DMS153 (cell line): ENCODE results near the gene ERBB3.
A peak's percentile ranks its signal among the peaks of the same experiment; 100 is the strongest.
"Not testable (repeated sequence)": the region's sequence is repeated elsewhere in the genome, so short reads cannot be mapped to it uniquely, and the experiment has no call there.

Experiments used
- DNase-seq: peaks from one replicate; lab custom pipeline; 2025; lab: John Stamatoyannopoulos, UW

ERBB3 gene

DNA sequence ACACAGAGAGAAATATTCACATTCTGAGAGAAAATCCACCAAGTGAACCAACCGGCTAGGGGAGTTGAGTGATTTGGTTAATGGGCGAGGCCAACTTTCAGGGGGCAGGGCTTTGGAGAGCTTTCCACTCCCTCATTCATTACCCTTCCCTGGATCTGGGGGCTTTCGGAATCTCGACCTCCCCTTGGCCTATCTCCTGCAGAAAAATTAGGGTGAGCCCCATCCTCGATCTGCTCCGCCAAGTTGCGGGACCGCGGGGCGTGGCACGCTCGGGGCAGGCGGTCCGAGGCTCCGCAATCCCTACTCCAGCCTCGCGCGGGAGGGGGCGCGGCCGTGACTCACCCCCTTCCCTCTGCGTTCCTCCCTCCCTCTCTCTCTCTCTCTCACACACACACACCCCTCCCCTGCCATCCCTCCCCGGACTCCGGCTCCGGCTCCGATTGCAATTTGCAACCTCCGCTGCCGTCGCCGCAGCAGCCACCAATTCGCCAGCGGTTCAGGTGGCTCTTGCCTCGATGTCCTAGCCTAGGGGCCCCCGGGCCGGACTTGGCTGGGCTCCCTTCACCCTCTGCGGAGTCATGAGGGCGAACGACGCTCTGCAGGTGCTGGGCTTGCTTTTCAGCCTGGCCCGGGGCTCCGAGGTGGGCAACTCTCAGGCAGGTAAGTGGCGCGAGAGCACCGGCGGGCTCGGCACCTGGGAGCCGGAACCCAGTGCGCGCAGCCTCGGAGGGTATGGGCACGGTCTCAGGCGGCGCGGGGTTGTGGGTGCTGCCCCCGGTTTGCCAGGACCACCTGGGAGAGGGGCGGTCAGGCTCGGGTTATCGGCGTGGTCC is at the start of gene ERBB3:
Gene ERBB3 (plus strand): TSS at position 443 of the 833 bp plus-strand sequence. CDS start 136 bp downstream, at position 579.
- DNase-seq, result peak; percentile 66

DNA sequence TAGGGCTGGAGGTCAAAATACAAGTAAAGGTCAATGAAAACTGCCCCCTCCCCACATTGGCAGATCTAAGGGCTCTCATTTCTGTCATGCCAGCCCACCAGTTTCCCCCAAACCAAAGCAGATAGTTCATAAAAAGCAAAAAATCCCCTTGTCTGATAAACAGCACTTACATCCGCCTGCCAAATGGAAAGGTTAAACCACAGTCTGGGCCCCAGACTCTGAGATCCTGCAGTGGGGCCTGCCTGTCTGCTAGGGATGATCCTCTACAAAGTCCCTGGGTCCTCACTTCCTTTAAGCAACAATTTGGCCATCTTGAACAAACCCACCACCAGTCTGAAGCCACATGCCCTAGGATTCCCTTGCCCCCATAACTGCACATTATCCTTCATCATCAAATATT is 48.0 kb upstream of the ERBB3 start:
- DNase-seq, result no peak

DNA sequence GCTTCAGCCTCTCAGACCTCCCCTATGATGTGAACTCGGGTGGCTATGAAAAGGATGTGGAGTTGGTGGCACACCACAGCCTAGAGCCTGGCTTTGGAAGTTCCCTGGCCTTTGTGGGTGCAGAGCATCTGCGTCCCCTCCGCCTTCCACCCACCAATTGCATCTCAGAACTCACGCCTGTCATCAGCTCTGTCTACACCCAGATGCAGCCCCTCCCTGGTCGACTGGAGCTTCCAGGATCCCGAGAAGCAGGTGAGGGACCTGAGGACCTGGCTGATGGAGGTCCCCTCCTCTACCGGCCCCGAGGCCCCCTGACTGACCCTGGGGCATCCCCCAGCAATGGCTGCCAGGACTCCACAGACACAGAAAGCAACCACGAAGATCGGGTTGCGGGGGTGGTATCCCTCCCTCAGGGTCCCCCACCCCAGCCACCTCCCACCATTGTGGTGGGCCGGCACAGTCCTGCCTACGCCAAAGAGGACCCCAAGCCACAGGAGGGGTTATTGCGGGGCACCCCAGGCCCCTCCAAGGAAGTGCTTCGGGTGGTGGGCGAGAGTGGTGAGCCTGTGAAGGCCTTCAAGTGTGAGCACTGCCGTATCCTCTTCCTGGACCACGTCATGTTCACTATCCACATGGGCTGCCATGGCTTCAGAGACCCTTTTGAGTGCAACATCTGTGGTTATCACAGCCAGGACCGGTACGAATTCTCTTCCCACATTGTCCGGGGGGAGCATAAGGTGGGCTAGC is 45.2 kb upstream of the ERBB3 start:
- DNase-seq, result no peak

DNA sequence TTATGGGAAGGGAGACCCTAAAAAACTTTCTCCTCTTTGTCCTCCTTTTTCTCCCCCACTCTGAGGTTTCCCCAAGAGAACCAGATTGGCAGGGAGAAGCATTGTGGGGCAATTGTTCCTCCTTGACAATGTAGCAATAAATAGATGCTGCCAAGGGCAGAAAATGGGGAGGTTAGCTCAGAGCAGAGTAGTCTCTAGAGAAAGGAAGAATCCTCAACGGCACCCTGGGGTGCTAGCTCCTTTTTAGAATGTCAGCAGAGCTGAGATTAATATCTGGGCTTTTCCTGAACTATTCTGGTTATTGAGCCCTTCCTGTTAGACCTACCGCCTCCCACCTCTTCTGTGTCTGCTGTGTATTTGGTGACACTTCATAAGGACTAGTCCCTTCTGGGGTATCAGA is 42.8 kb upstream of the ERBB3 start:
- no peak for DNase-seq

DNA sequence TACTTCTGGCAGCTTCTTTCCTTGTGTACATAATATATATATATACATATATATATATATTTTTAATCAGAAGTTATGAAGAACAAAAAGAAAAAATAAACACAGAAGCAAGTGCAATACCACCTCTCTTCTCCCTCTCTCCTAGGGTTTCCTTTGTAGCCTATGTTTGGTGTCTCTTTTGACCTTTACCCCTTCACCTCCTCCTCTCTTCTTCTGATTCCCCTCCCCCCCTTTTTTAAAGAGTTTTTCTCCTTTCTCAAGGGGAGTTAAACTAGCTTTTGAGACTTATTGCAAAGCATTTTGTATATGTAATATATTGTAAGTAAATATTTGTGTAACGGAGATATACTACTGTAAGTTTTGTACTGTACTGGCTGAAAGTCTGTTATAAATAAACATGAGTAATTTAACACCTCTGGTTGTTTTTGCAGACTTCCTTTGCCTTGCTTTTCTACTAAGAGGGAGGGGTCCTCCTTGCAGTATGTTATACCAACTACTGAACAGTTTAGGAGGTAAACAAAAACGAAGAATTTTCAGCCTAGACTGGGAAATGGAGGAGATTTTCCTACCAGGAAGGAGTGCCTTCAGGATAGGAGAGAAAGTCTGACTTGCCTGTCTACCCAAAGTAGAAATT is 41.8 kb upstream of the ERBB3 start:
- DNase-seq, result no peak

DNA sequence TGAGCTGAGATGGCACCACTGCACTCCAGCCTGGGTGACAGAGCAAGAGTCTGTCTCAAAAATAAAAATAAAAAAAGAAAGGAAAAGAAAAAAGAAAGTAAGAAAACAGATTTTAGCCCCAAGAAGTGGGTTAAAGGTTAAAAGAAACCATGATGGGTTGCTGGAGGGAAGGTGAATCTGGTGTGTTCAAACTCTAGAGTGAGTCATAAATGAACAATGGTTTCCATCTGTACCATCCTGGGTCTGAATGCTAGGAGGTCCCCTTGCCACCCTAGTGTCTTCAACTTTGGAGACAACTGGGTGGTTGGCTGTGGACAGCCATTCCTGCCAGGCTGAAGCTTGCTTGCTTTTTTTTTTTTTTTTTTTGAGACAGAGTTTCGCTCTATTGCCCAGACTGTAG is 39.8 kb upstream of the ERBB3 start:
- no peak for DNase-seq

DNA sequence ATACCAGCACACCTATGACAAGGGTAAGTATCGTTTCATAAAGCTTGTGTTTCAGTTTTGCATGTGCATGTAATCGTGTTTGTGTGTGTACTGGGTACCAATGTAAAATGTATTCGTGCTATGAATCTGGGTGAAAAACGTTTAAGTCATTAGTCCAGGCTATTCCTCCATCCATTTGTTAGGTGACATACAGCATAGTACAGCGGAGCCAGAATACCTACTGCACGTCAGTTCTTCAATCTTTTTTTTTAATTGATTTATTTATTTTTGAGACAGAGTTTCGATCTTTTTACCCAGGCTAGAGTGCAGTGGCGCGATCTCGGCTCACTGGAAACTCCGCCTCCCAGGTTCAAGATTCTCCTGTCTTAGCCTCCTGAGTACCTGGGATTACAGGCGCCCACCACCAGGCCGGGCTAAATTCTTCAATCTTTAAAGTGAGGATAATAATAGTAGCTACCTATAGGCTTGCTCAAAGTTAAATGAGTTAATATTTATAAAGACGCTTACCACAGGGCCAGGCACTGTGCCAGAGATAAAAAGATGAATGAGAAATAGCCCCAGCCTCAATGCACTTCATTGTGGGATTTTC is 38.9 kb upstream of the ERBB3 start:
- DNase-seq, result no peak

DNA sequence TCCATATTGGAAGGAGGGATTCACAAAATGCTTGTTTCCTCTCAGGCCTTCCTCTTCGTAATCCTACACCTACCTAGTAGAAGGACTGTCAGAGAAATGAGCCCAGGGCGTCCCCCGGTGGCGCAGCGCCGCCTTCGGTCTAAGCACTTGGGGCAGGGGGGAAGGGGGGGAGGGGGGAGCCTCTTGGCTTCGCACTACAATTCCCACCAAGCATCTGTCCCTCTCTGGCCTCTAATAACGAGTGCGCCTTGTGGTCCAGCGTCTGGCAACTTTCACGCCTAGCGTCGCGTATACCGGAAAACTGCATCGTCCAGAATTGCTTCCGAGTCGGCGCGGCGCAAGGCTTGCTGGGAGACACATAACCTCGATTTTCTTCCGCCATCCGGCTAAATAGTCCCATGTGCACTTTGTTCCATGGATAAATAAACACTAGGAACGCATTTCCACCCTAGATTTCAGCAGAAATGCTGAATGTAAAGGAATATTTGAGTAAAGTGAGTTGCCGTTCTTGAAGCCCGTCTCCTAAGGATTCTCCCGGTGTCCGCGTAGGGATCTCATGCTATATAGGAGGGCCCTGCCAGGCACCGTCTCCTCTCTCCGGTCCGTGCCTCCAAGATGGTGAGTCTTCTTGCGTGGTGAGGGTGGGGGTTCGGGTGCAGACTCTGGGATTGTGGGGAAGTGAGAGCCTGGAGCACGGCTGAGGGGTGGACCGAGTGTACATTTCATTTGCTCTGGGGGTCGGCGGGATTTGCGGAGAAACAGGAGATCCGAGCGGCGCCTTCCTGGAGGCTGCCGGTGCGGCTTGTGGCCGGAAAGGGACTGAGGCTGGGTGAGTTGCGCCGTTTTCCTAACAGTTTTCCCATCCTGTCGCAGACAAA is 38.2 kb upstream of the ERBB3 start, which contains the start of gene RPS26:
Gene RPS26 (plus strand): TSS at position 367 of the 878 bp plus-strand sequence. CDS start 249 bp downstream, at position 616.
- DNase-seq, result peak; percentile 99

DNA sequence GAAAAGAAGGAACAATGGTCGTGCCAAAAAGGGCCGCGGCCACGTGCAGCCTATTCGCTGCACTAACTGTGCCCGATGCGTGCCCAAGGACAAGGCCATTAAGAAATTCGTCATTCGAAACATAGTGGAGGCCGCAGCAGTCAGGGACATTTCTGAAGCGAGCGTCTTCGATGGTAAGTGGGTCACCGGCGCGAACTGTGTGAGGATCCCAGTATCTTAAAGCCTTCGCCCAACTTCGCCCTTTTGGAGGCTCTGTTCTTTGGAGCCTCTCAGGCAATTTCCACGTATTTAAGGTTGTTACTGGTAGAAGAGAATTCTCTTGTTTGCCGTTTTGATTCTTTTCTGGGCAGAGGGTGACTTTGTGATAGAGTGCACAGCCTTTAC is 37.5 kb upstream of the ERBB3 start:
- not testable (repeated sequence) for DNase-seq

DNA sequence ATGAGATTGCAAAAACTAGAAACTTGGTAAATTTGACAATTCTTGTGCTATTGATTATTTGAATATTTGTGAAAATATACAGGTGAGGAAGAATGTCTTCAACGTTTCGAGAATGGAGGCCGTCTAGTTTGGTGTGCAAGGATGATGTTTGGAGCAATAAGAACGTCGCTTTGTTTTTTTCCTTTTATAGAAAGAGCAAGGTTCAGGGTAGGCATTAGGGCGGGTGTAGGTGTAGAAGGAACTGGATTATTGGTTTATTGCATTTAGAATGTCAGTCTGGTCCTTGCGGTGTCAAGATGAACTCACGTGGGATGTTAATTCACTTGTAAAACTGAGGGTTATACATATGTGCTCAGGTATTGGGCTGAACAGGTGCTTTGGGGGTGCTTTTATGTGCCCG is 37.1 kb upstream of the ERBB3 start:
- no peak for DNase-seq

DNA sequence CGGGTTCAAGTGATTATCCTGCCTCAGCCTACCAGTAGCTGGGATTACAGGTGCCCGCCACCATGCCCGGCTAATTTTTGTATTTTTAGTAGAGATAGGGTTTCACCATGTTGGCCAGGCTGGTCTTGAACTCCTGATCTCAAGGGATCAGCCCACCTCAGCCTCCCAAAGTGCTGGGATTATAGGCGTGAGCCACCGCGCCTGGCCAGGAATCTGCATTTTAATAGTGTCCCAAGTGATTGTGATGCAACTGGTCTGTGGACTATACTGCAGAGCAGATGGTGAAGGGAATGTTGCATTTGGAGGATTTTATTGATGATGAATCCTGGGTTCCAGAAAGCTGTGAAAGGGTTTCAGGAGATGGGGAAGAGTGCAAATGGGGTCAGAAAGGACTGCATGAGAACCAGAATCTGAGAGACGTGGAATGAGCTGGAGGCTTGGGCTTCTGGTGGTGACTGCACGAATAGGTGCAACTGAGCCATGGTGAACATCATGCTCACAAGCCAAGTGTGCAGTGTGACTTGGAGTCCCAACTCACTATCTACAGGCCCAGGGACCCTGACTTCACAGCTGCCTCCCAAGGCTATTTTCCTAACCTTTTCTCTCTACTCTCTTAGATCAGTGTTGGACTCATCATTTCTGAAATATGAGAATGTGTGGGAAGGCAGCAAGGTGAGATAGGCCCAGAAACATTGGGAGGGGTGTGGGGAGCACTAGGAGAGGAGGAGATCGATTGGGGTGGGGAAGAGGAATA is 33.8 kb upstream of the ERBB3 start:
- DNase-seq, result no peak

DNA sequence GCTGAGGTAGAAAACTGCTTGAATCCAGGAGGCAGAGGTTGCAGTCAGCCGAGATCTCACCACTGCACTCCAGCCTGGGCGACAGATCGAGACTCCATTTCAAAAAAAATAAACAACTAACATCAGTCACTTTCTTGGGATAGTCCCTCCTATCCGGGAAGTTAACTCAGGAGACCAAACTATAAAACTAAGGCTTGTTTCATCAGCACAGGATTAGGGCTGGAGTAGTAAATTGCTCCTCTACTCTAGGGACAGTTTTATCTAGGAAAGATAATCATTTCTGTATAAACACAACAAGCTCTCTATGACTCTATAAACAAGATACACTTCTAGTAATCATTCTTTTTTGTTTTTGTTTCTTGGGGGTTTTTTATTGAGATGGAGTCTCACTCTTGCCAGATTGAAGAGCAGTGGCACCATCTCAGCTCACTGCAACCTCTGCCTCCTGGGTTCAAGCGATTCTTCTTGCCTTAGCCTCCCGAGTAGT is 26.5 kb upstream of the ERBB3 start:
- DNase-seq, result no peak

DNA sequence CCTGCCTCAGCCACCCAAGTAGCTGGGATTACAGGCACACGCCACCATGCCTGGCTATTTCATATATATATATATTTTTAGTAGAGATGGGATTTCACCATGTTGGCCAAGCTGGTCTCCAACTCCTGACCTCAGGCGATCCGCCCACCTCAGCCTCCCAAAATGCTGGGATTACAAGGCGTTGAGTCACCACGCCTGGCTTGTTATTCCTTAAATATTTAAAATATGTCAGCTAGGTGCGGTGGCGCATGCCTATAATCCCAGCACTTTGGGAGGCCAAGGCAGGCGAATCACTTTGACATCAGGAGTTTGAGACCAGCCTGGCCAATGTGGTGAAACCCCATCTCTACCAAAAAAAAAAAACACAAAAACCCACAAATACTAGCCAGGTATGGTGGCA is 20.0 kb upstream of the ERBB3 start:
- not testable (repeated sequence) for DNase-seq

DNA sequence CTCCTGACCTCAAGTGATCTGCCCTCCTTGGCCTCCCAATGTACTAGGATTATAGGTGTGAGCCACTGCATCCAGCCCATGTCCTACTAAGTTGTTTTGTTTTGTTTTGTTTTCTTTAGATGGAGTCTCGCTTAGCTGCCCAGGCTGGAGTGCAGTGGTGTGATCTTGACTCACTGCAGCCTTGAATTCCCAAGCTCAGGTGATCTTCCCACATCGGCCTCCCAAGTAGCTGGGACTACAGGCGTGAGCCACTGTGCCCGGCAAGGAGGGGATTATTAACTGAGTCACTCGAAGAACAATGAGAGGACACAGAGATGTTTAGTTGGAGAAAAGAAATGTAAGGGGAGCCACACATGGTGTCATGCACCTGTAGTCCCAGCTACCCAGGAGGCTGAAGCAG is 18.0 kb upstream of the ERBB3 start:
- DNase-seq, result no peak

DNA sequence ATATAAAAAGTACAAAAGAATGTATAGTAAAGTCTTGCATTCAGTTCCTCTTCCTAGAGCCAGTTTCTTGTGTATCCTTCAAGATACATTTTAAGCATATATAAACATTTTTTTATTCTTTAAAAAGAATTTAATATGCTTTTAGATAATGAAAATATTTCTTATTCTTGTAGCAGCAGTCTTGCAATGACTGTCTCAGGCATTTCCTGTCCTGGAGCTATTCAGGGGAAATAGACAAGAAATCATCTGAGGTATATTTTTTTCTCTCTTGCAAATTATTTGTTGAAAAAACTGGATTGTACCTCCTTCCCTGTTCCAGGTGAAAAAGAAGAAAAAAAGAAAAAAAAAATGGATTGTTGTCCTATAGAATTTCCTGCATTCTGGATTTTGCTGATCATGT is 17.0 kb upstream of the ERBB3 start:
- DNase-seq, result no peak

DNA sequence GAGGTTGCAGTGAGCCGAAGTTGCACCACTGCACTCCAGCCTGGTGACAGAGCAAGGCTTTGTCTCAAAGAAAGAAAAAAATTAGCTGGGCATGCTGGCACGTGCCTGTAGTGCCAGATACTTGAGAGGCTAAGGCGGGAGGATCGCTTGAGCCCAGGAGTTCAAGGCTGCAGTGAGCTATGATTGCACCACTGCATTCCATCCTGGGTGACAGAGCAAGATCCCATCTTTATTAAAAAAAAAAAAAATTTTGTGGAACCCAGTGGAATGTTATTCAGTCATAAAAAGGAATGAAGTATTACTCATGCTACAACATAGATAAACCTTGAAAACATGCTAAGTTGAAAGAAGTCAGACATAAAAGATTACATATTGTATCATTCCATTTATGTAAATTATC is 8.3 kb upstream of the ERBB3 start:
- no peak for DNase-seq

DNA sequence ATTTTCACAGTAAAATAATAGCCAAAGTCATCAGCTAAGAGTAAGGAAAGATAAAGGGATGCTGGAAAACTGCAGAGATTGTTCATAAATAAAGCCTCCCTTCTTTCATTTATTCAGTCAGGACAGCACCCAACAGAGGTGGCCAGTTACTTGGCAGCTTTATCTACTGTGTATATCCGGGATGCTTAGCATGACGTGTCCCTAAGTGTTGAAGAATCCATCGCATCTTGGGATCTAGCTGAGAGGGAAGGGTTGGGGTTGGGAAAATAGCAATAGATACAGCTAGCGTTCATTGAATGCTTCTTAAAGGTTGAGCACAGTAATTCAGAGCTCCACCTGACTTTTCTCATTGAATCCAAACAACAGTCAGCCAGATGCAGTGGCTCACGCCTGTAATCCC is 5.6 kb upstream of the ERBB3 start:
- no peak for DNase-seq

DNA sequence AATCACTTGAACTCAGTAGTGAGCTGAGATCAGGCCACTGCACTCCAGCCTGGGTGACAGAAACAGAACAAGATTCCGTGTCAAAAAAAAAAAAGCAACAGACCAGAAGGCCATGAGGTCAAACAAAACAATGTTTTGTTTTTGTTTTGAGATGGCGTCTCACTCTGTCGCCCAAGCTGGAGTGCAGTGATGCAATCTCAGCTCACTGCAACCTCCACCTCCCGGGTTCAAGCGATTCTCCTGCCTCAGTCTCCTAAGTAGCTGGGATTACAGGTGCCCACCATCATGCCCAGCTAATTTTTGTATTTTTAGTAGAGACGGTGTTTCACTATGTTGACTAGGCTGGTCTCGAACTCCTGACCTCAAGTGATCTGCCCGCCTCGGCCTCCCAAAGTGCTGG is 2.0 kb upstream of the ERBB3 start:
- DNase-seq, result not testable (repeated sequence)

DNA sequence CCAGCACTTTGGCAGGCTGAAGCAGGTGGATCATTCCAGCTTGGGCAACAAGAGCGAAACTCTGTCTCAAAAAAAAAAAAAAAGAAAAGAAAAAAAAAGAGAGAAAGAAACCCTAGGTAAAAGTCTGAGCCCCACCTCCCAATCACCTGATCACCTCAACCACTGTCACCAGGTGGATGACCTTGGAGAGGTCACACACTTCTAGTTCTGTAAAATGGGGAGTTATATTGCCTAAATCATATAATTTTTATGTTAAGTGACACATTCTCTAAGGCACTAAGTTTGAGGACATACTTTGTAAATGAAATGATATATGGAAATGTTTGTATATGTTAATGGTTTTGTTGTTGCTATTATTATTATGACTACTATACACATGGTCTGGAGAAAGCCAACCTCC is 1.5 kb upstream of the ERBB3 start:
- no peak for DNase-seq

DNA sequence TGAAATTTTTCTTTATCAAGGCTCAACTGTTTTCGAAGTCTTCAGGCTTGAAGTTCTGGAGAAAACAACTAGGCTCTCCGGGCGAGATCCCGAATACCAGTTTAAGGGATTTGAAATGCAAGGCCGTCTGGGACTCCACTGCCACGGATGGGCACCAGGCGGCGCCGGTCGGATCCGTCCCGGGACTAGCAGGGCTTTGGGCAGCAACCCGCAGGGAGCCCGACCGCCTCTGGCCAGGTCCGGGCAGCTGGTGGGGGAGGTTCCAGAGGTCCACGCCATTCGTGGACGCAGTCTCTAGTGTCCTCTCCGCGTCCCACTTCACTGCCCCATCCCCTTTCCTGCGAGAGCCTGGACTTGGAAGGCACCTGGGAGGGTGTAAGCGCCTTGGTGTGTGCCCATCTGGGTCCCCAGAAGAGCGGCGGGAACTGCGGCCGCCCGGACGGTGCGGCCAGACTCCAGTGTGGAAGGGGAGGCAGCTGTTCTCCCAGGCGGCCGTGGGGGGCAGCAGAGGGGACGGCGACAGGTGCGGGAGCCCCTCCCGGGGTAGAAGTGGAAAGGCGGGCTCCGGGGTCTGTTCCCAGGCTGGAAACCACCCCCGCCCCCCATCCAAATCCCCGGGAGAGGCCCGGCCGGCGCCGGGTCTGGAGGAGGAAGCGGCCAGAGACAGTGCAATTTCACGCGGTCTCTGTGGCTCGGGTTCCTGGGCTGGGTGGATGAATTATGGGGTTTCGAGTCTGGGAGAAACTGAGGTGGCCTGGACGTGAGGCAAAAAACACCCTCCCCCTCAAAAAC is 838 bp upstream of the ERBB3 start:
- DNase-seq, result peak; percentile 67
